Measurements from ENCODE around the gene APEH.

APEH gene

DNA sequence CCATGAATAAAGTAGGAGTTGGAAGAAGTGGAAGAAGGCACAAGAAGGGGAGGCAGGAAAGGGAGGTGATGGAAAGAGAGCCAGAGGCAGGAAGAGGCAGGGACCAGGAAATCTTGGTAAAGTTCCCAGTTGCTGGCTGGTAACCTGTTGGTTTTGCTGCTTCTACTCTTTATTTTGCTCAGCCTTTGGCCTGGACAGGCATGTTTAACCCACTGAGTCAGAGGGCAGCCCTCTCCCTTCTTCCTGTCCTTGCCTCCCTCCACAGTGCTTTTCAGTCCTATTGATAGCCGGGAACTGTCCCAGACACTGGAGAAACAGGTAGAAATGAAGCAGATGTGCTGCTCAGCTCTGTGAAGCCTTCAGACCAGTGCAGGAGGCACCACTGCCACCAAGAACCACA lies 43.4 kb upstream of the APEH start:
- TF ChIP-seq CREB1 (IDR thresholded peaks at IDR 0.05; ENCODE audit: low read depth) (no peak), MAX (IDR thresholded peaks at IDR 0.05) (no peak), EP300 (IDR thresholded peaks at IDR 0.05; ENCODE audit: borderline replicate concordance) (no peak), ZBTB7A (IDR thresholded peaks at IDR 0.05; ENCODE audit: low read depth) (no peak), YY1 (IDR thresholded peaks at IDR 0.05; ENCODE audit: low read depth) (no peak), RAD21 (IDR thresholded peaks at IDR 0.05; ENCODE audit: low read depth) (no peak), TAF1 (IDR thresholded peaks at IDR 0.05; ENCODE audit: low read depth) (no peak), USF1 (IDR thresholded peaks at IDR 0.05) (no peak), EGR1 (IDR thresholded peaks at IDR 0.05) (no peak), TCF12 (IDR thresholded peaks at IDR 0.05; ENCODE audit: low read depth) (no peak), NFIC (IDR thresholded peaks at IDR 0.05) (no peak), REST (IDR thresholded peaks at IDR 0.05; ENCODE audit: low read depth) (no peak), CEBPB (IDR thresholded peaks at IDR 0.05) (no peak), TEAD4 (IDR thresholded peaks at IDR 0.05) (no peak), FOXM1 (IDR thresholded peaks at IDR 0.05; ENCODE audit: borderline replicate concordance, low read depth) (no peak)

- no peak for TF ChIP-seq MAX (IDR thresholded peaks at IDR 0.05)
- no peak for TF ChIP-seq FOXM1 (IDR thresholded peaks at IDR 0.05; ENCODE audit: borderline replicate concordance, low read depth)
- TF ChIP-seq YY1 (IDR thresholded peaks at IDR 0.05; ENCODE audit: low read depth), result no peak
- TF ChIP-seq NFIC (IDR thresholded peaks at IDR 0.05), result no peak
- no peak for TF ChIP-seq REST (IDR thresholded peaks at IDR 0.05; ENCODE audit: low read depth)
- TF ChIP-seq EP300 (IDR thresholded peaks at IDR 0.05; ENCODE audit: borderline replicate concordance), result no peak
- no peak for TF ChIP-seq TAF1 (IDR thresholded peaks at IDR 0.05; ENCODE audit: low read depth)
- no peak for TF ChIP-seq CREB1 (IDR thresholded peaks at IDR 0.05; ENCODE audit: low read depth)
- TF ChIP-seq TCF12 (IDR thresholded peaks at IDR 0.05; ENCODE audit: low read depth), result no peak
- TF ChIP-seq CEBPB (IDR thresholded peaks at IDR 0.05), result no peak
- TF ChIP-seq RAD21 (IDR thresholded peaks at IDR 0.05; ENCODE audit: low read depth), result no peak
- no peak for TF ChIP-seq EGR1 (IDR thresholded peaks at IDR 0.05)
- TF ChIP-seq USF1 (IDR thresholded peaks at IDR 0.05), result no peak
- no peak for TF ChIP-seq TEAD4 (IDR thresholded peaks at IDR 0.05)
Measured at GRCh38 chr3:49634736-49635135, 39.4 kb upstream of the APEH start.

- TF ChIP-seq TCF12 (IDR thresholded peaks at IDR 0.05; ENCODE audit: low read depth), result no peak
Measured at GRCh38 chr3:49636883-49637609, 37.1 kb upstream of the APEH start.

- no peak for TF ChIP-seq TEAD4 (IDR thresholded peaks at IDR 0.05)
- no peak for TF ChIP-seq YY1 (IDR thresholded peaks at IDR 0.05; ENCODE audit: low read depth)
- no peak for TF ChIP-seq FOXM1 (IDR thresholded peaks at IDR 0.05; ENCODE audit: borderline replicate concordance, low read depth)
- TF ChIP-seq NFIC (IDR thresholded peaks at IDR 0.05), result no peak
- no peak for TF ChIP-seq USF1 (IDR thresholded peaks at IDR 0.05)
- no peak for TF ChIP-seq CEBPB (IDR thresholded peaks at IDR 0.05)
- TF ChIP-seq TAF1 (IDR thresholded peaks at IDR 0.05; ENCODE audit: low read depth), result no peak
- no peak for TF ChIP-seq EP300 (IDR thresholded peaks at IDR 0.05; ENCODE audit: borderline replicate concordance)
- TF ChIP-seq EGR1 (IDR thresholded peaks at IDR 0.05), result no peak
- no peak for TF ChIP-seq TCF12 (IDR thresholded peaks at IDR 0.05; ENCODE audit: low read depth)
- no peak for TF ChIP-seq RAD21 (IDR thresholded peaks at IDR 0.05; ENCODE audit: low read depth)
- no peak for TF ChIP-seq CREB1 (IDR thresholded peaks at IDR 0.05; ENCODE audit: low read depth)
- no peak for TF ChIP-seq REST (IDR thresholded peaks at IDR 0.05; ENCODE audit: low read depth)
Measured at GRCh38 chr3:49638445-49638844, 35.7 kb upstream of the APEH start.
